Measurements from ENCODE around the gene ANGPTL8. TPM values are rescaled to one million over a fixed set of nuclear protein-coding genes. Genes with fewer than 3 reads are reported as not detected.

The ANGPTL8 gene
- total RNA-seq, 1 donor from 2014 or later, result not detected

DNA sequence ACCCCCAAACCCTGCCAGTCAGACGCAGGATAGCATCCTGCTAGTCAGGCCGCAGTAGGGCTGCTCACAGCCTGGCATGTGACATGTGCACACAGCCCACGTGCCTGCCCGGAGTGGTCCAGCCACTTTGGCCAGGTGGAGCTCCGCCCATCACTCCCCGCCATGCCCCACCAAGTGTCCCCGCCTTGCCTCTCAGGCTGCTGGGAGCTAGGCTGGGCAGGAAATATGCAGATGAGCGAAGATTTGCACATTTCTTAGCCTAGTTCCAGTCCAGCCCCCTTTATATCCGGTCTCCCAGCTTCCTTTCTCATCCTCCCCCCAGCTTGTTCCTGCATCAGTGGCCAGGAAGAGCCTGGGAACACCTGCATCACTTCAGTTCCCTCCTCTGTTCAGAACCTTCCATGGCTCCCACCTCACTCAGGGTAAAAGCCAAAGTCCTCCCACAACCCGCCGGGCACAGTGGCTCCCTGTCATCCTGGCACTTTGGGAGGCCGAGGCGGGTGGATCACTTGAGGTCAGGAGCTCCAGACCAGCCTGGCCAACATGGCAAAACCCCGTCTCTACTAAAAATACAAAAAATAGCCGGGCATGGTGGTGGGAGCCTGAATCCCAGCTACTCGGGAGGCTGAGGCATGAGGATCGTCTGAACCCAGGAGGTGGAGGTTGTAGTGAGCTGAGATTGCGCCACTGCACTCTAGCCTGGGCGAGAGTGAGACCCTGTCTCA, 25.2 kb downstream of the ANGPTL8 start:
- H3K36me3 Mint-ChIP-seq (ENCODE audit: low read depth), result no peaks in the 10 kb centered on the region
- DNase-seq (ENCODE audit: low read depth, low spot score), result no peak
- no peaks in the 10 kb centered on the region for H3K27me3 Mint-ChIP-seq (ENCODE audit: low read depth)
- H3K27ac Mint-ChIP-seq (ENCODE audit: unreplicated experiment), result no peak overlapping the region
- peaks cover 20% of the 10 kb centered on the region for H3K4me1 Mint-ChIP-seq
- TF ChIP-seq, protein P1, sequence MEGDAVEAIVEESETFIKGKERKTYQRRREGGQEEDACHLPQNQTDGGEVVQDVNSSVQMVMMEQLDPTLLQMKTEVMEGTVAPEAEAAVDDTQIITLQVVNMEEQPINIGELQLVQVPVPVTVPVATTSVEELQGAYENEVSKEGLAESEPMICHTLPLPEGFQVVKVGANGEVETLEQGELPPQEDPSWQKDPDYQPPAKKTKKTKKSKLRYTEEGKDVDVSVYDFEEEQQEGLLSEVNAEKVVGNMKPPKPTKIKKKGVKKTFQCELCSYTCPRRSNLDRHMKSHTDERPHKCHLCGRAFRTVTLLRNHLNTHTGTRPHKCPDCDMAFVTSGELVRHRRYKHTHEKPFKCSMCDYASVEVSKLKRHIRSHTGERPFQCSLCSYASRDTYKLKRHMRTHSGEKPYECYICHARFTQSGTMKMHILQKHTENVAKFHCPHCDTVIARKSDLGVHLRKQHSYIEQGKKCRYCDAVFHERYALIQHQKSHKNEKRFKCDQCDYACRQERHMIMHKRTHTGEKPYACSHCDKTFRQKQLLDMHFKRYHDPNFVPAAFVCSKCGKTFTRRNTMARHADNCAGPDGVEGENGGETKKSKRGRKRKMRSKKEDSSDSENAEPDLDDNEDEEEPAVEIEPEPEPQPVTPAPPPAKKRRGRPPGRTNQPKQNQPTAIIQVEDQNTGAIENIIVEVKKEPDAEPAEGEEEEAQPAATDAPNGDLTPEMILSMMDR (conservative IDR thresholded peaks at IDR 0.05), result no peak
- no peaks in the 10 kb centered on the region for H3K9me3 Mint-ChIP-seq
- H3K4me3 Mint-ChIP-seq, result peak overlapping the region; percentile 32

DNA sequence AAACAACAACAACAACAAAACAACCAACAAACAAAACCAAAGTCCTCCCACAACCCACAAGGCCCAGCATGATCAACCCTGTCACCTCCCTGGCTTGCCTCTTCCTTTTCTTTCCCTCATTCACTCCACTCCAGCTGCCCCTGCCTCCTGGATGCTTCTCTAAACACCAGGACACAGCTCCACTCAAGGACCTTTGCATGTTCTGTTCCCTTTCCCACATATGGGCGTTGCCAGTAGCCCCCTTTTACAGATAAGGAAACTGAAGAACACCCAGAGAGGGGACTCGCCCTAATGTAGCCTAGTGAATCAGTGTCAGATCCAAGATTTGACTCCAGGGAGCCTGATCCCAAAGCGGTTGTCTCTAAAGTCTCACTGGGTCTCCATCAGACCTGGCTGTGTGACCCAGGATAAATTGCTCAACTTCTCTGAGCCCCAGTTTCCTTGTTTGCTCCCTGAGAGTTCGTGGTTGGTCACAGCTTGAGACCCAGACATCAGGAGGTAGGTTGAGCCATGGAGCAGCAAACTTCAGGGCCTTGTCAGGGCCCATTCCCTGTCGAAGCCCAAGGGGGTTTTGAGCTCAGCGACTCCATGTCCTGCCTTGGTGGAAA, 25.9 kb downstream of the ANGPTL8 start:
- Mint-ChIP-seq H3K27me3 (ENCODE audit: low read depth) (no peaks in the 10 kb centered on the region), H3K27ac (ENCODE audit: unreplicated experiment) (no peak overlapping the region), H3K36me3 (ENCODE audit: low read depth) (no peaks in the 10 kb centered on the region), H3K9me3 (no peaks in the 10 kb centered on the region), H3K4me3 (peak overlapping the region; percentile 32), H3K4me1 (peaks cover 20% of the 10 kb centered on the region)
- TF ChIP-seq, protein P1 (conservative IDR thresholded peaks at IDR 0.05), result no peak
- DNase-seq (ENCODE audit: low read depth, low spot score), result no peak

DNA sequence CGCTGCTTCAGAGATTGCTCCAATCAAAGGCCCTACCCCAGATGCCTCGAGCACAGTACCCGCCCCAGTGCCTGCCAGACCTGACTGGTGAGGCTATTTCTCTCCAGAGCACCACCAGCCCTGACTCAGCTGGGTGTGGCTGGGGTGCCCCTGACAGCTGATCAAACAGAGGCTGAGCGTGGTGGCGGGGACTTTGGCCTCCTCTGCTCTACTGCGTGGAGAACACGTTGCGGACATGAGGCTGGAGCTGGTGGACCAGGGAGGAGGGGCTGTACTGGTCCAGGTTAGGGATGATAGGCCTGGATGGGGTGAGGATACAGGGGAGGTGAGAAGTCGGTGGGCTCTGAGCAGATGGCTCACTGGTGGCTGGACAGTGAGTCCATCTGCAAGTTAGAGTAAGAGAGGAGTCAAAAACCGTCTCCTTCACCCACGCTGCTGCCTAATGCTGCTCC, 26.4 kb downstream of the ANGPTL8 start:
- no peak overlapping the region for H3K4me3 Mint-ChIP-seq
- H3K27ac Mint-ChIP-seq (ENCODE audit: unreplicated experiment), result no peak overlapping the region
- H3K27me3 Mint-ChIP-seq (ENCODE audit: low read depth), result no peaks in the 10 kb centered on the region
- peaks cover 19% of the 10 kb centered on the region for H3K4me1 Mint-ChIP-seq
- no peaks in the 10 kb centered on the region for H3K36me3 Mint-ChIP-seq (ENCODE audit: low read depth)
- no peaks in the 10 kb centered on the region for H3K9me3 Mint-ChIP-seq
- TF ChIP-seq, protein P1 (conservative IDR thresholded peaks at IDR 0.05), result no peak
- no peak for DNase-seq (ENCODE audit: low read depth, low spot score)

DNA sequence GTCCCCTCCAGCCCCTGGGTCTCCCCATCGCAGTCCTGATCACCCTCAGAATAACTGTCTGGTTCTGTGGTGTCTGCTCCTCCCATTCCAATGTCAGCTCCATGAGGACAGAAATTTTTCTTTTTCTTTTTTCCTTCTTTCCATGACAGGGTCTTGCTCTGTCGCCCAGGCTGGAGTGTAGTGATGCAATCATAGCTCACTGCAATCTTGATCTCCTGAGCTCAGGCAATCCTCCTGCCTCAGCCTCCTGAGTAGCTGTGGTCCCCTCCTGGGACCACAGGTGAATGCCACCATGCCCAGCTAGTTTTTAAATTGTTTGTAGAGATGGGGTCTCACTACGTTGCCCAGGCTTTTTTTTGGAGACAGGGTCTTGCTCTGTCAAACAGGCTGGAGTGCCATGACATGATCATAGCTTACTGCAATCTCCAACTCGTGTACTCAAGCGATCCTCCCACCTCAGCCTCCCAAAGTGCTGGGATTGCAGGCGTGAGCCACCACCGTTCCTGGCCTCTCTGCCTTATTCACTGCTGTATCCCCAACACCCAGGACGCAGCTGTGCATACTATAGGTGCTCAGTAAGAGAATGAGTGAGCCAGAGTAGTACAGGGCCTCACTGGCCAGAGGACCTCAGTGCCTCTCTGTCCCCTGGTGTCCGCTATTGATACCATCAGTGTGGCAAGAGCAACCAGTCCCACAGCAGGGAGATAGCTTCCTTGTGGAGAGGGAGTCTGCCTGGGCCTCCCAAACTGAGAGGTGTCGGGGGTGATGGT, 28.1 kb downstream of the ANGPTL8 start:
- H3K4me3 Mint-ChIP-seq, result peak overlapping the region; percentile 57
- H3K4me1 Mint-ChIP-seq, result peaks cover 16% of the 10 kb centered on the region
- no peak for DNase-seq (ENCODE audit: low read depth, low spot score)
- no peaks in the 10 kb centered on the region for H3K27me3 Mint-ChIP-seq (ENCODE audit: low read depth)
- TF ChIP-seq, protein P1 (conservative IDR thresholded peaks at IDR 0.05), result no peak
- H3K36me3 Mint-ChIP-seq (ENCODE audit: low read depth), result no peaks in the 10 kb centered on the region
- H3K9me3 Mint-ChIP-seq, result no peaks in the 10 kb centered on the region
- peak overlapping the region; percentile 35 for H3K27ac Mint-ChIP-seq (ENCODE audit: unreplicated experiment)

DNA sequence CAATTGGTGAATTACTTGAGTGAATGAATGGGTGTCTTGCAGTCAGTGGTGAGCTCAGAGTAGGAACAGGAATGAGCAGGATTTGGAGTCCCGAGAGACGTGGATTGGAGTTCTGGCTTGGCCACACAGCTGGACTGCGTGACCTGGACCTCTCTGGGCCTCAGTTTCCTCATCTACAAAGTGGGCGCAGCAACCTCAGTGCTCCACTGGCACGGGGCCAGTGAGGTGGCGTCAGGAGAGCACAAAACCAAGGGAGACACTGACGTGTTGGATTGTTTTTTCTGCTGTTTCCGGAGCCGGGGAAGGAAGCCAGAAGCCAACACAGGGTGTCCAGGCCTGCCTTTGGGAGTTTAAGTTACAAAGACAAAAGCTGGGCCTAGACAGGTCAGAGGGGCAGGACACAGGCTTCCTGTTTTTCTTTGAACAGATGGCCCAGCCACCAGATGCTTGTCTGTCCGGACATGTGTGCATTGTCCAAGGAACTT, 29.4 kb downstream of the ANGPTL8 start:
- Mint-ChIP-seq H3K36me3 (ENCODE audit: low read depth) (no peaks in the 10 kb centered on the region), H3K27ac (ENCODE audit: unreplicated experiment) (peak overlapping the region; percentile 76), H3K4me1 (peaks cover 16% of the 10 kb centered on the region), H3K4me3 (peak overlapping the region; percentile 38), H3K9me3 (no peaks in the 10 kb centered on the region), H3K27me3 (ENCODE audit: low read depth) (no peaks in the 10 kb centered on the region)
- TF ChIP-seq, protein P1 (conservative IDR thresholded peaks at IDR 0.05), result no peak
- peak; percentile 28 for DNase-seq (ENCODE audit: low read depth, low spot score)
